ENCODE data around the gene IGHMBP2.

IGHMBP2 gene

DNA sequence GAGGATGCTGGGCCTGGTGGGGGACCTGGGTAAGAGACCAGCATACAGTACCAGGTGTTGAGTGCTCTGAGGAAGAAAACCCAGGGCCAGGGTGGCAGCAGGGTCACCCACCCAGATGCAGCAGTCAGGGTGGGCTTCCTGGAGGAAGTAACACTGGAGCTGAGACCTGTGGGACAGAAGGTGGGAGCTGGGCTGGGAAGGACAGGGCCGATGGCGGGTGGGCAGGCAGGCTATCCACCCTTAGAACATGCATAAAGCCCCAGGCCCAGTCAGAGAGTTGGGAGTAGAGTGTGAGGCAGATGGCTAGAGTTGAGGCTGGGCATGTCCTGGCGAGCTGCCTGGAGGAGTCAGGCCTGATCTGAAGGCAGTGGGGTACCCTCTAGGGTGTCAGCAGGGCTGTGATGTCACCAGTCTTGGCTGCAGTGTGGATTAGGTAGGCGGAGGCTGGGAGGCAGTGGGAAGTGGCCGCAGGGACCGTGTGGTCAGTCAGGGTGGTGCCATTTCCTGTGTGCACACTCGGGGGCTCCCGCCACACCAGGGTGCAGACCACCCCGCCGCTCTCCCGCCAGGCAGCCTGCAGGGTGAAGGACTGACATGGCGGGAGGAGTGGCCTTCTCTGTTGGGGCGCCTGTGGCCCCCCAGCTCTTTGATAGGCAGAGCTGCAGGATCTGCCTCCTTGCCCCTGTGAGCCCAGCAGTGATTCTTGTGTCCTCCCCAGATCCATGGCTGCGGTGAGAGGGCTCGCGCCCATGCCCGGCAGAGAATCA, 35.3 kb downstream of the IGHMBP2 start:
- DNase-seq (ENCODE audit: low spot score): peak; percentile 25
- TF ChIP-seq, protein P1, sequence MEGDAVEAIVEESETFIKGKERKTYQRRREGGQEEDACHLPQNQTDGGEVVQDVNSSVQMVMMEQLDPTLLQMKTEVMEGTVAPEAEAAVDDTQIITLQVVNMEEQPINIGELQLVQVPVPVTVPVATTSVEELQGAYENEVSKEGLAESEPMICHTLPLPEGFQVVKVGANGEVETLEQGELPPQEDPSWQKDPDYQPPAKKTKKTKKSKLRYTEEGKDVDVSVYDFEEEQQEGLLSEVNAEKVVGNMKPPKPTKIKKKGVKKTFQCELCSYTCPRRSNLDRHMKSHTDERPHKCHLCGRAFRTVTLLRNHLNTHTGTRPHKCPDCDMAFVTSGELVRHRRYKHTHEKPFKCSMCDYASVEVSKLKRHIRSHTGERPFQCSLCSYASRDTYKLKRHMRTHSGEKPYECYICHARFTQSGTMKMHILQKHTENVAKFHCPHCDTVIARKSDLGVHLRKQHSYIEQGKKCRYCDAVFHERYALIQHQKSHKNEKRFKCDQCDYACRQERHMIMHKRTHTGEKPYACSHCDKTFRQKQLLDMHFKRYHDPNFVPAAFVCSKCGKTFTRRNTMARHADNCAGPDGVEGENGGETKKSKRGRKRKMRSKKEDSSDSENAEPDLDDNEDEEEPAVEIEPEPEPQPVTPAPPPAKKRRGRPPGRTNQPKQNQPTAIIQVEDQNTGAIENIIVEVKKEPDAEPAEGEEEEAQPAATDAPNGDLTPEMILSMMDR (IDR thresholded peaks at IDR 0.05; ENCODE audit: borderline replicate concordance, control extremely low read depth, extremely low read depth, insufficient read depth, missing control alignments): no peak
- in situ Hi-C loops (cut with MboI; ENCODE audit: low sequenced_read_pairs, unreplicated experiment): no loop called here

DNA sequence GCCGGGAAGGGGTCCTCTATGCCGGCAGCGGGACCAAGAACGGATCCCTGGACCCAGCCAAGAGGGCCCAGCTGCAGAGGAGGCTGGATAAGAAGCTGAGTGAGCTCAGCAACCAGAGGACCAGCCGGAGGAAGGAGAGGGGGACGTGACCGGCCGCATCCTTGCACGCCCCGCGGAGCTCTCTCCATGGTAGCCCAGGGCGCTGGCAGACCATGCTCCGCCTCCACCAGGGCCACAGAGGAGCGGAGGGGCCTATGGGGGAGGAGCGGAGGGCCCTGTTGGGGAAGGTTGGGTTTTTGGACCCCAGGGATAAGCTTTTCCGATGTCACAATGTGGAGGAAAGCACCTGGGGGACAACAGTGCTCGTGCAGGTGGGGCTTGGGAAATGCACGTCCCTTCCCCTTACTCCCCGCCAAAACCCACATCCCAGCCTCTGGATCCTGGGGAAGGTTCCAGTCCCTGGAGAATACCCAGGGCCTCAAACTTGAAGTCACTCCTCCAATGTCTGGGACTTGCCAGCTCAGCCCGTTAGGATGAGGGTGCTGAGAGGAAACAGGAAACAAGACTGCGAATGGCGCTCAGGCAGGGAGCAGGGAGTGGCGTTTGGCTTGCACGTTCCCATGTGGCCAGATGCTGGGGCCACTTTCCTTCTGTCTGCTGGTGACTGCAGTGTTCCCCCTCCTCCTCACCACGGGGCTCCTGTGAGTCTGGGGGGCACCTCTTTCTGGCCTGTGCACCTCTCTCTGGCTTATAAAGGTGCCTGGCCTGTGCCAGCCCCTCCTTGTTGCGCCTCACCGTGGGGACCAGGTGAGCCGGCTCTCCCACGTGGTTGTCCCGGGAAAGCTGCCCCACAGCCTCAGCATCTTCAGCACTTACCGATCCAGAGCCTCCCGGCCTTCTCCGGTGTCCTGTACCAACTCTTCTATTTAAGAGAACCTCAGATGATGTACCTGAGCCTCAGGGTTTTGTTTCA, 36.2 kb downstream of the IGHMBP2 start:
- peak; percentile 26 for DNase-seq (ENCODE audit: low spot score)
- in situ Hi-C loops (cut with MboI; ENCODE audit: low sequenced_read_pairs, unreplicated experiment): no loop called here
- TF ChIP-seq, protein P1 (IDR thresholded peaks at IDR 0.05; ENCODE audit: borderline replicate concordance, control extremely low read depth, extremely low read depth, insufficient read depth, missing control alignments): no peak

DNA sequence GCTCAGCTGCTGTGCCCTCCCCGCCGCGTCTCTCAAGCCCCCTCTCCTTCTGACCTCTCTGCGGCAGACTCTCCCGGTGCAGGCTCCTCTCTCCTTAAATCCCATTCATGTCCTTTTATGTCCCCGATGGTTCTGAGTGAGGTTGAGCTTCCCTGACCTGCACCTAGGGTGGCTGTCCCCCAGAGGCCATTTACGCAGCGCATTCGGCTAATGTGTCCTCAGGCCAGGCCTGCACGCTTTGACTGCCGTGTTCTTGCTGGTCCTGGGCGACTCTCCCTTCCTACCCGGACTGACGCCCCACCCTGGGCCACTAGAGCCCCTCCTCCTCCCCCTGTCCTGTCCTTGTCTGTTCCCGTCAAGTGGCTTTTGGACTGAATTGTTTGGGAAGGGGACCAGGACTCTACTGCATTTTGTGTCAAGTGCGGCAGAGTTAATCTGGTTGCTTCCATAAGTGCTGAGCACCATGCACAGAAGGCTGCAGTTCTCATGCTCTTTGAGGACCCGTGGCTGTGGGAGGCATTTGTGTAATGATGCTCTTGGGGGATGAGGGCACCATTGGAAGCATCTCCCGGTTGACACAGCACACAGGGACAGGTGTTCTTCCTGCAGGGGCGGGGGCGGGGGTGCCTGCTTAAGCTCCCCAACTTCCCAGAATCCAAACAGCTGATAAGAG, 37.1 kb downstream of the IGHMBP2 start:
- TF ChIP-seq, protein P1 (IDR thresholded peaks at IDR 0.05; ENCODE audit: borderline replicate concordance, control extremely low read depth, extremely low read depth, insufficient read depth, missing control alignments): no peak
- in situ Hi-C loops (cut with MboI; ENCODE audit: low sequenced_read_pairs, unreplicated experiment): no loop called here
- peak; percentile 27 for DNase-seq (ENCODE audit: low spot score)

DNA sequence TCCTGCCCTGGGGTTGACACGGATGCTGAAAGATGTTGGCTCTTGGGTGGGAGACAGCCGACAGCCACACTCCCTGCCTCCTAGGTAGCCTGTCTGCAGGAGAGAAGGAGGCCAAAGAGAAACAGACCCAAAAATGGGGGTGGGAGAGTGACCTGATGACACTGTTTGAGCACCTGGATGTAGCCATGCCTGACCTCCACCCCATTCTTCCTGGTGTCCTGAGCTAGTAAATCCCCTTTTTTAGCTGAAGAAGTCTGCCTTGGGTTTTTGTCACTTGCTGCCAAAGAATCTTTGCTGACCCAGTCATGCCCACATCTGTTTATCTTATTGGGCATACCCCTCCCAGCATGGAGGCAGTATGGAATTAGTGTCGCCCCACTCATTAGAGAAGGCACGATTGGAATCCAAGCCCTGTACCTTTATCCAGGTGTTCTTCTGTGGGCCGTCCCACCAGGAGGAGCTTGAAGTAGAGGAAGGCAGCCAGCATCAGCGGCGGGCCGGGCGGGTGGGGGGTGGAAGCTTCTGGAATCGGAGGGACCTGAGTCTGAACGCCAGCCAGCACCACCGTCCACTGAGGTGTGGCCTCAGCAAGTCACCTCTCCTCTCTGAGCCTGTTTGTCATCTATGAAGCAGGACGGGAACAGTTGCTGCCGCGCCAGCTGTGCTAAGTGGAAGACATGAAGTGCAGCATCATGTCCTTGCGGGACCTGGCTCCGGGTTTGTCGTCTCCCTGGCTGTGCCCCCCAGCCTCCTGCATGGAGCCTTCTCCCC, 37.8 kb downstream of the IGHMBP2 start:
- in situ Hi-C loops (cut with MboI; ENCODE audit: low sequenced_read_pairs, unreplicated experiment): no loop called here
- TF ChIP-seq, protein P1 (IDR thresholded peaks at IDR 0.05; ENCODE audit: borderline replicate concordance, control extremely low read depth, extremely low read depth, insufficient read depth, missing control alignments): no peak
- DNase-seq (ENCODE audit: low spot score): peak; percentile 13

GRCh38 chr11:68942095-68942620, 38.5 kb downstream of the IGHMBP2 start:
- in situ Hi-C loops (cut with MboI; ENCODE audit: low sequenced_read_pairs, unreplicated experiment): no loop called here
- TF ChIP-seq, protein P1 (IDR thresholded peaks at IDR 0.05; ENCODE audit: borderline replicate concordance, control extremely low read depth, extremely low read depth, insufficient read depth, missing control alignments): no peak

More at GRCh38 chr11:68942095-68942620, 38.5 kb downstream of the IGHMBP2 start:
- peak; percentile 22 for DNase-seq (ENCODE audit: low spot score)
